ENCODE results near the gene EIF4G1.
A peak's percentile ranks its signal among the peaks of the same experiment; 100 is the strongest.
"Not testable (repeated sequence)": the region's sequence is repeated elsewhere in the genome, so short reads cannot be mapped to it uniquely, and the experiment has no call there.

EIF4G1 gene, protein sequence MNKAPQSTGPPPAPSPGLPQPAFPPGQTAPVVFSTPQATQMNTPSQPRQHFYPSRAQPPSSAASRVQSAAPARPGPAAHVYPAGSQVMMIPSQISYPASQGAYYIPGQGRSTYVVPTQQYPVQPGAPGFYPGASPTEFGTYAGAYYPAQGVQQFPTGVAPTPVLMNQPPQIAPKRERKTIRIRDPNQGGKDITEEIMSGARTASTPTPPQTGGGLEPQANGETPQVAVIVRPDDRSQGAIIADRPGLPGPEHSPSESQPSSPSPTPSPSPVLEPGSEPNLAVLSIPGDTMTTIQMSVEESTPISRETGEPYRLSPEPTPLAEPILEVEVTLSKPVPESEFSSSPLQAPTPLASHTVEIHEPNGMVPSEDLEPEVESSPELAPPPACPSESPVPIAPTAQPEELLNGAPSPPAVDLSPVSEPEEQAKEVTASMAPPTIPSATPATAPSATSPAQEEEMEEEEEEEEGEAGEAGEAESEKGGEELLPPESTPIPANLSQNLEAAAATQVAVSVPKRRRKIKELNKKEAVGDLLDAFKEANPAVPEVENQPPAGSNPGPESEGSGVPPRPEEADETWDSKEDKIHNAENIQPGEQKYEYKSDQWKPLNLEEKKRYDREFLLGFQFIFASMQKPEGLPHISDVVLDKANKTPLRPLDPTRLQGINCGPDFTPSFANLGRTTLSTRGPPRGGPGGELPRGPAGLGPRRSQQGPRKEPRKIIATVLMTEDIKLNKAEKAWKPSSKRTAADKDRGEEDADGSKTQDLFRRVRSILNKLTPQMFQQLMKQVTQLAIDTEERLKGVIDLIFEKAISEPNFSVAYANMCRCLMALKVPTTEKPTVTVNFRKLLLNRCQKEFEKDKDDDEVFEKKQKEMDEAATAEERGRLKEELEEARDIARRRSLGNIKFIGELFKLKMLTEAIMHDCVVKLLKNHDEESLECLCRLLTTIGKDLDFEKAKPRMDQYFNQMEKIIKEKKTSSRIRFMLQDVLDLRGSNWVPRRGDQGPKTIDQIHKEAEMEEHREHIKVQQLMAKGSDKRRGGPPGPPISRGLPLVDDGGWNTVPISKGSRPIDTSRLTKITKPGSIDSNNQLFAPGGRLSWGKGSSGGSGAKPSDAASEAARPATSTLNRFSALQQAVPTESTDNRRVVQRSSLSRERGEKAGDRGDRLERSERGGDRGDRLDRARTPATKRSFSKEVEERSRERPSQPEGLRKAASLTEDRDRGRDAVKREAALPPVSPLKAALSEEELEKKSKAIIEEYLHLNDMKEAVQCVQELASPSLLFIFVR (N-terminal part only)

GRCh38 chr3:184314363-184314699 lies at the start of gene EIF4G1:
Gene EIF4G1, plus strand, starts transcription at chr3:184314606. Its CDS starts 1,191 bp downstream, at chr3:184315797.
- DNase-seq, result peak; percentile 64 to 96

DNA sequence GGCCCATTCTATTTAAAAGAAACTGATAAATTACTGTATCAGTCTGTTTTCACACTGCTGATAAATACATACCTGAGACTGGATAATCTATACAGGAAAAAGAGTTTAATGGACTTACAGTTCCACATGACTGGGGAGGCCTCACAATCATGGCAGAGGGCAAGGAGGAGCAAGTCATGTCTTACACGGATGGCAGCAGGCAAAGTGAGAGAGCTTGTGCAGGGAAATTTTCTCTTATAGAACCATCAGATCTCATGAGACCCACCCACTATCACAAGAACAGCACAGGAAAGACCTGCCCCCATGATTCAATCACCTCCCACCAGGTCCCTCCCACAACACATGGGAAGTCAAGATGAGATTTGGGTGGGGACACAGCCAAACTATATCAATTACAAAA lies 47.2 kb upstream of the EIF4G1 start:
- not testable (repeated sequence) for DNase-seq

GRCh38 chr3:184272269-184272668 lies 42.1 kb upstream of the EIF4G1 start:
- DNase-seq, result no peak

- DNase-seq, result no peak
Measured at GRCh38 chr3:184275381-184275701, 39.1 kb upstream of the EIF4G1 start.

GRCh38 chr3:184275961-184276910 lies 38.2 kb upstream of the EIF4G1 start, which contains the start of gene ECE2:
Gene ECE2, plus strand, starts transcription at chr3:184276022. Its CDS starts 132 bp downstream, at chr3:184276154.
- DNase-seq, result no peak

DNA sequence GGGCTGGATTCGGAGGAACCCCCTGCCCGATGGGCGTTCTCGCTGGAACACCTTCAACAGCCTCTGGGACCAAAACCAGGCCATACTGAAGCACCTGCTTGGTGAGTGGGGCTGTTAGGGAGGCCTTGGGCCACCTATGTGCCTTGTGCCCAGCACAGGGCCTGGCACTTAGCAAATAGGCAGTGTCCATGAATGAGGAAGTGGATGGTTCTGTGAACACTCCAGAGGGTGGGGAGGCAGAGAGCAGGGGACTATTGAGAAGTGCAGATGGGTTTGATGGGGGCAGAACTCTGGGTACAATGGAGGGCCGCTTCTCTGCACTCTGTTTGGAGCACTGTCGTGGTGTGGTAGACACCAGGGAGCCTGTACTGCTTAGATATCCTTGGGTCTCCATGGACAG lies 37.0 kb upstream of the EIF4G1 start:
- DNase-seq, result no peak

DNA sequence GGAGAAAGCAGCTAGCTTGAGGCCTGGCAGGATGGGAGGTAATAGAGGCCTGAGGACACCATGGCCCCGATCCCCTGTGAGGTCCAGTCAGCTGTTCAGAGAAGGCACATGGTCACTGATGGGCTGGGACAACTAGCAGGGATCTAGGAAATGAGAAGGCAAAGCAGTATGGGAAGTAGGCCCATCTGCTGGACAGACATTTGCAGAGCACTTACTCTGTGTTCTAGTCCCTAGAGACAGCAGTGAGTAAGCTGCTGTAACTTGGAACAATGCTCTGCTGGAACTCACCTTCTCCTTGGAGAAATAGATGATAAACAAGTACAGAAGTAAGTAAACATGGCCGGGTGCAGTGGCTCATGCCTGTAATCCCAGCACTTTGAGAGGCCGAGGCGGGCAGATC lies 31.5 kb upstream of the EIF4G1 start:
- no peak for DNase-seq

DNA sequence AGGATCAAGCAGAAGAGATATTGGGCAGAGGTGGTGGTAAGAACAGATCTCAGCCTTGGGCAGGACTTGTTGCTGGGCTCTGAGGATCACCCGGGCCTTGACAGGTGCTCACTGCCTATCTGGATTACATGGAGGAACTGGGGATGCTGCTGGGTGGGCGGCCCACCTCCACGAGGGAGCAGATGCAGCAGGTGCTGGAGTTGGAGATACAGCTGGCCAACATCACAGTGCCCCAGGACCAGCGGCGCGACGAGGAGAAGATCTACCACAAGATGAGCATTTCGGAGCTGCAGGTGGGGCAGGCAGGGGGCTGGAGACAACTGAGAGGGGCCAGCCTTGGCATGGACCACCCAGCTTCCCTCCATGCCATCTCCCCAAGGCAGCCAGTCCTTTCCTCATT lies 30.7 kb upstream of the EIF4G1 start:
- no peak for DNase-seq

DNA sequence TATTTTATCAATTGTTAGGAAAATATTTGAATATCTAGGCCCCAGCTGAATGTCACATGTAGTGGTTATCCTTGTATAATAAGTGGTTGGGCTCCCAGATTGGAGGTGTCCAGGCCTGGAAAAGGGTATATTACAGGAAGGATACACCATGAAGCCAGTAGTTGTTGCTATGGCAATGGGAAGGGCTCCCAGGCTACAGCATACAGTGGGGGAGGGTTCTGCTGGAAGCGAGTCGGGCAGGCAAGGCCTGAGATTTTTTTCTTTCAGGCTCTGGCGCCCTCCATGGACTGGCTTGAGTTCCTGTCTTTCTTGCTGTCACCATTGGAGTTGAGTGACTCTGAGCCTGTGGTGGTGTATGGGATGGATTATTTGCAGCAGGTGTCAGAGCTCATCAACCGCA lies 29.7 kb upstream of the EIF4G1 start:
- DNase-seq, result peak; percentile 67 to 86

- peak; percentile 36 to 75 for DNase-seq
Measured at GRCh38 chr3:184289426-184289938, 24.9 kb upstream of the EIF4G1 start.

GRCh38 chr3:184290331-184290730 lies 24.1 kb upstream of the EIF4G1 start:
- DNase-seq, result no peak

DNA sequence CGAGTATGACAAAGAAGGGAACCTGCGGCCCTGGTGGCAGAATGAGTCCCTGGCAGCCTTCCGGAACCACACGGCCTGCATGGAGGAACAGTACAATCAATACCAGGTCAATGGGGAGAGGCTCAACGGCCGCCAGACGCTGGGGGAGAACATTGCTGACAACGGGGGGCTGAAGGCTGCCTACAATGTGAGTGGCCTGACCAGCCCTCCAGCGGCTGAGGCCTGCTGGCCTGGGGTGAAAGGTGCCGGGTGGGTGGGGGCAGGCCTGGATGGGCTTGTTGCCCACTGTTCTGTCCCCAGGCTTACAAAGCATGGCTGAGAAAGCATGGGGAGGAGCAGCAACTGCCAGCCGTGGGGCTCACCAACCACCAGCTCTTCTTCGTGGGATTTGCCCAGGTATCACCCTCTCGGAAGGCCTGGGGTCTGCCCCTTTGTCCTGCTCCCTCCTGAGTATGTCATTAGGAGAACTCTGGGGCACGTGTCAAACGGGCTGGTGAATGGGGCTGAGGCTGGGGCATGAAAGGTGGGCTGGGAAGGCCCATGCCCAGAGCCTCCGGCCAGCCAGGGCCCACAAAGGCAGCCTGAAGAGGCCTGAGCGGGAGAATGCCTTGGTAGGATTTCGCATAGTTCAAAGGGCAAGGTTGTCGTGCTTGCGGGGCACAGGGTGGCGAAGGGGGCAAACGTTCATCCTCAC lies 23.2 kb upstream of the EIF4G1 start:
- no peak for DNase-seq

GRCh38 chr3:184291738-184292445 lies 22.5 kb upstream of the EIF4G1 start:
- DNase-seq, result no peak

GRCh38 chr3:184295771-184296170 lies 18.6 kb upstream of the EIF4G1 start:
- DNase-seq, result no peak

- DNase-seq, result no peak
Measured at GRCh38 chr3:184296616-184297015, 17.8 kb upstream of the EIF4G1 start.

- DNase-seq, result peak; percentile 92 to 99
Measured at GRCh38 chr3:184298759-184299487, 15.5 kb upstream of the EIF4G1 start, which contains the start of gene PSMD2. Gene PSMD2, plus strand, starts transcription at chr3:184299241. Its CDS starts 26 bp downstream, at chr3:184299267.

GRCh38 chr3:184299488-184300377 lies 14.7 kb upstream of the EIF4G1 start:
- no peak for DNase-seq

GRCh38 chr3:184300378-184300720 lies 14.1 kb upstream of the EIF4G1 start:
- DNase-seq, result no peak

GRCh38 chr3:184305577-184305976 lies 8.8 kb upstream of the EIF4G1 start:
- peak in 1 of 2 experiments; percentile 39 for DNase-seq
